HFFc6 (cell line): ENCODE measurements around the gene TEDC1. TPM values are rescaled to one million over a fixed set of nuclear protein-coding genes. Genes with fewer than 3 reads are reported as not detected.

ENCODE experiments used
- DNase-seq: peaks from one replicate; pipeline ENCODE4 v3.0.0-alpha.2; 2018
- H3K27ac Mint-ChIP-seq: 2 replicates; pipeline ENCODE4 v1.8.0; 2020; ENCODE audit warnings: mild to moderate bottlenecking, mixed read lengths
- H3K27me3 Mint-ChIP-seq: 2 replicates; pipeline ENCODE4 v1.8.0; 2021; ENCODE audit warnings: mild to moderate bottlenecking, moderate library complexity, mixed read lengths; ENCODE audit not compliant: insufficient read depth
- H3K36me3 Mint-ChIP-seq: 2 replicates; pipeline ENCODE4 v1.8.0; 2021; ENCODE audit warnings: low read depth, mixed read lengths
- H3K4me1 Mint-ChIP-seq: 2 replicates; pipeline ENCODE4 v1.8.0; 2020; ENCODE audit warnings: low read depth, mixed read lengths
- H3K4me3 Mint-ChIP-seq: 2 replicates; pipeline ENCODE4 v1.8.0; 2020; ENCODE audit warnings: mild to moderate bottlenecking, moderate library complexity, mixed read lengths
- H3K9me3 Mint-ChIP-seq: 2 replicates; pipeline ENCODE4 v1.8.0; 2020; ENCODE audit warnings: mild to moderate bottlenecking, mixed read lengths
- CTCF ChIP-seq: fragments of 200-600 bp; sonication (generic); IDR thresholded peaks from 2 replicates; pipeline ENCODE4 v1.5.0; 2021; ENCODE audit warnings: antibody characterized with exemption, mild to moderate bottlenecking
- total RNA-seq, 6 experiments: library from RNA; stranded (reverse); fragmentation: NEBNext Ultra II Directional; extraction: Animal tissue kit (Norgen Biotek cat#: 25700); gene quantifications; 2 replicates in 1 of 6; 3 replicates in 5 of 6; pipeline ENCODE4 v1.2.3, GENCODE V29; 2021

The TEDC1 gene
- total RNA-seq, 6 experiments from 2014 or later, result 9.1 to 12.9 (median 12.7) TPM

- TF ChIP-seq CTCF, result no peak
- Mint-ChIP-seq H3K4me1 (no peaks in the 10 kb centered on the region), H3K36me3 (peaks cover 15% of the 10 kb centered on the region; the same call in 1 of the 2 replicates), H3K27ac (no peak overlapping the region), H3K27me3 (peaks cover 4% of the 10 kb centered on the region; the same call in 1 of the 2 replicates), H3K9me3 (no peaks in the 10 kb centered on the region), H3K4me3 (no peak overlapping the region)
- no peak for DNase-seq
Observed at GRCh38 chr14:105455086-105455640, 35.9 kb upstream of the TEDC1 start.

GRCh38 chr14:105455766-105456660 is 35.0 kb upstream of the TEDC1 start:
- H3K27ac Mint-ChIP-seq, result no peak overlapping the region
- peaks cover 15% of the 10 kb centered on the region; the same call in 1 of the 2 replicates for H3K36me3 Mint-ChIP-seq
- no peak for DNase-seq
- H3K4me3 Mint-ChIP-seq, result no peak overlapping the region
- peaks cover 4% of the 10 kb centered on the region; the same call in 1 of the 2 replicates for H3K27me3 Mint-ChIP-seq
- no peak for TF ChIP-seq CTCF
- H3K4me1 Mint-ChIP-seq, result no peaks in the 10 kb centered on the region
- H3K9me3 Mint-ChIP-seq, result no peaks in the 10 kb centered on the region

GRCh38 chr14:105456736-105457617 is 34.1 kb upstream of the TEDC1 start:
- Mint-ChIP-seq H3K4me3 (no peak overlapping the region), H3K27ac (no peak overlapping the region), H3K9me3 (no peaks in the 10 kb centered on the region), H3K36me3 (peaks cover 19% of the 10 kb centered on the region), H3K4me1 (no peaks in the 10 kb centered on the region), H3K27me3 (peaks cover 2% of the 10 kb centered on the region)
- TF ChIP-seq CTCF, result no peak
- no peak for DNase-seq

GRCh38 chr14:105458010-105458409 is 33.0 kb upstream of the TEDC1 start:
- TF ChIP-seq CTCF, result no peak
- peaks cover 13% of the 10 kb centered on the region for H3K36me3 Mint-ChIP-seq
- no peaks in the 10 kb centered on the region for H3K9me3 Mint-ChIP-seq
- H3K4me3 Mint-ChIP-seq, result no peak overlapping the region
- H3K27me3 Mint-ChIP-seq, result no peaks in the 10 kb centered on the region; the same call in 1 of the 2 replicates
- H3K4me1 Mint-ChIP-seq, result no peaks in the 10 kb centered on the region
- no peak overlapping the region for H3K27ac Mint-ChIP-seq
- DNase-seq, result no peak

GRCh38 chr14:105458571-105458970 is 32.5 kb upstream of the TEDC1 start:
- H3K4me3 Mint-ChIP-seq, result no peak overlapping the region
- H3K27me3 Mint-ChIP-seq, result no peaks in the 10 kb centered on the region; the same call in 1 of the 2 replicates
- peaks cover 9% of the 10 kb centered on the region for H3K36me3 Mint-ChIP-seq
- H3K4me1 Mint-ChIP-seq, result no peaks in the 10 kb centered on the region
- H3K9me3 Mint-ChIP-seq, result no peaks in the 10 kb centered on the region
- TF ChIP-seq CTCF, result no peak
- no peak overlapping the region for H3K27ac Mint-ChIP-seq
- no peak for DNase-seq
